GM23338 (cell line): ENCODE data around the gene MTR. TPM values are rescaled to one million over a fixed set of nuclear protein-coding genes. Genes with fewer than 3 reads are reported as not detected.

Source experiments
- ATAC-seq: fragments of 200-7000 bp; cut with Tn5 transposase; 3 replicates; pipeline ENCODE4 v1.9.1; 2020
- DNase-seq: peaks from one replicate; pipeline ENCODE4 v3.0.0-alpha.2; 2015; ENCODE audit warnings: low spot score
- H2AFZ ChIP-seq: fragments of 200-600 bp; sonication (generic); 2 replicates; pipeline ENCODE4 v1.8.0; 2016; ENCODE audit warnings: antibody characterized with exemption, mild to moderate bottlenecking, moderate library complexity
- H3F3A ChIP-seq: fragments of 200-600 bp; sonication (generic); replicated peaks from 2 replicates; pipeline ENCODE4 v1.8.0; 2017; ENCODE audit warnings: antibody characterized with exemption, mixed run types, low read depth
- H3K27ac ChIP-seq: fragments of 200-600 bp; sonication (generic); 2 replicates; pipeline ENCODE4 v1.6.1; 2016; ENCODE audit warnings: low read depth
- H3K27me3 ChIP-seq: fragments of 200-600 bp; sonication (generic); 2 replicates; pipeline ENCODE4 v1.8.0; 2016; ENCODE audit warnings: mild to moderate bottlenecking, mixed run types, moderate library complexity; ENCODE audit not compliant: insufficient read depth
- H3K36me3 ChIP-seq: fragments of 200-600 bp; sonication (generic); 2 replicates; pipeline ENCODE4 v1.8.0; 2016; ENCODE audit warnings: mild to moderate bottlenecking; ENCODE audit not compliant: insufficient read depth
- H3K4me1 ChIP-seq: fragments of 200-600 bp; sonication (generic); 2 replicates; pipeline ENCODE4 v1.8.0; 2016; ENCODE audit warnings: mild to moderate bottlenecking, moderate library complexity; ENCODE audit not compliant: insufficient read depth
- H3K4me2 ChIP-seq: fragments of 200-600 bp; sonication (generic); 2 replicates; pipeline ENCODE4 v1.7.1; 2017; ENCODE audit warnings: mixed run types
- H3K4me3 ChIP-seq: fragments of 200-600 bp; sonication (generic); 2 replicates; pipeline ENCODE4 v1.6.1; 2016; ENCODE audit warnings: mixed run types
- H3K79me2 ChIP-seq: fragments of 200-600 bp; sonication (generic); replicated peaks from 2 replicates; pipeline ENCODE4 v1.8.0; 2017; ENCODE audit warnings: mild to moderate bottlenecking; ENCODE audit not compliant: insufficient read depth
- H3K9me2 ChIP-seq: fragments of 200-600 bp; sonication (generic); 2 replicates; pipeline ENCODE4 v1.8.0; 2017; ENCODE audit not compliant: insufficient read depth
- H4K20me1 ChIP-seq: fragments of 200-600 bp; sonication (generic); replicated peaks from 2 replicates; pipeline ENCODE4 v1.8.0; 2017; ENCODE audit warnings: mild to moderate bottlenecking; ENCODE audit not compliant: insufficient read depth
- H3K27ac Mint-ChIP-seq: 2 replicates; pipeline ENCODE4 v1.8.0; 2020; ENCODE audit warnings: inconsistent platforms, mild to moderate bottlenecking, moderate library complexity, mixed read lengths
- H3K27me3 Mint-ChIP-seq: 3 replicates; pipeline ENCODE4 v1.8.0; 2022; ENCODE audit warnings: low read depth, mild to moderate bottlenecking, moderate library complexity, mixed read lengths, inconsistent platforms; ENCODE audit not compliant: insufficient read depth, poor library complexity
- H3K36me3 Mint-ChIP-seq: 3 replicates; pipeline ENCODE4 v1.8.0; 2021; ENCODE audit warnings: low read depth, mild to moderate bottlenecking, inconsistent platforms, moderate library complexity, mixed read lengths
- H3K4me1 Mint-ChIP-seq: 3 replicates; pipeline ENCODE4 v1.8.0; 2020; ENCODE audit warnings: mild to moderate bottlenecking, inconsistent platforms, mixed read lengths
- H3K4me3 Mint-ChIP-seq: 3 replicates; pipeline ENCODE4 v1.8.0; 2021; ENCODE audit warnings: moderate library complexity, mild to moderate bottlenecking, inconsistent platforms, mixed read lengths
- H3K9me3 Mint-ChIP-seq: 3 replicates; pipeline ENCODE4 v1.8.0; 2020; ENCODE audit warnings: moderate library complexity, mild to moderate bottlenecking, inconsistent platforms, mixed read lengths
- CREB1 ChIP-seq: fragments of 250-450 bp; sonication (Bioruptor Pico); IDR thresholded peaks from 2 replicates; pipeline ENCODE4 v1.5.0; 2020; ENCODE audit warnings: low read depth, mild to moderate bottlenecking, moderate library complexity
- EZH2phosphoT487 ChIP-seq: fragments of 200-600 bp; sonication (generic); IDR thresholded peaks from one replicate; pipeline ENCODE4 v1.8.1; 2018; ENCODE audit warnings: antibody characterized with exemption; ENCODE audit not compliant: unreplicated experiment
- JUNB ChIP-seq: IDR thresholded peaks from one replicate; pipeline ENCODE4 v1.6.1; 2016; ENCODE audit warnings: antibody characterized with exemption; ENCODE audit not compliant: unreplicated experiment
- NANOG ChIP-seq: IDR thresholded peaks from 2 replicates; pipeline ENCODE4 v1.6.1; 2016; ENCODE audit warnings: antibody characterized with exemption, borderline replicate concordance
- POLR2AphosphoS5 ChIP-seq: IDR thresholded peaks from 2 replicates; pipeline ENCODE4 v1.6.1; 2016; ENCODE audit warnings: antibody characterized with exemption, low read depth
- STAT1 ChIP-seq: IDR thresholded peaks from one replicate; pipeline ENCODE4 v1.6.1; 2016; ENCODE audit warnings: antibody characterized with exemption; ENCODE audit not compliant: unreplicated experiment
- ZNF114 ChIP-seq: fragments of 250-450 bp; sonication (Bioruptor Pico); IDR thresholded peaks from 2 replicates; pipeline ENCODE4 v1.5.0; 2020; ENCODE audit warnings: mild to moderate bottlenecking, moderate library complexity
- ZNF331 ChIP-seq: fragments of 250-450 bp; sonication (Bioruptor Pico); IDR thresholded peaks from 2 replicates; pipeline ENCODE4 v1.5.0; 2020; ENCODE audit warnings: low read depth, mild to moderate bottlenecking, moderate library complexity
- polyA plus RNA-seq: library from polyadenylated mRNA; unstranded; fragments of >200 nt; fragmentation: Nextera tagmentation; extraction: Ambion mirVana; gene quantifications from 2 replicates; pipeline ENCODE4 v1.2.1, GENCODE V29; 2016
- total RNA-seq: library from RNA; depleted of rRNA; stranded (reverse); fragments of >200 nt; shearing (Covaris generic); gene quantifications from 2 replicates; pipeline ENCODE4 v1.2.3, GENCODE V29; 2014
- TF ChIP-seq, protein P1 (sequence below), 2 experiments: fragments of 200-600 bp in 1 of 2; sonication (generic) in 1 of 2; conservative IDR thresholded peaks; 2 replicates each; pipeline versions ENCODE4 v1.5.1 to v1.6.1; 2016 to 2017; ENCODE audit warnings: antibody characterized with exemption in 2 of 2, low read depth in 2 of 2, mild to moderate bottlenecking in 2 of 2, moderate library complexity in 1 of 2
- TF ChIP-seq, protein P2 (sequence below): IDR thresholded peaks from one replicate; pipeline ENCODE4 v1.6.1; 2018; ENCODE audit warnings: antibody characterized with exemption; ENCODE audit not compliant: unreplicated experiment
- TF ChIP-seq, protein P3 (sequence below): IDR thresholded peaks from 2 replicates; pipeline ENCODE4 v1.6.1; 2016; ENCODE audit warnings: antibody characterized with exemption

The MTR gene
- total and polyA plus RNA-seq, 2 experiments from 2014 or later, result 6.4 to 20.0 TPM

DNA sequence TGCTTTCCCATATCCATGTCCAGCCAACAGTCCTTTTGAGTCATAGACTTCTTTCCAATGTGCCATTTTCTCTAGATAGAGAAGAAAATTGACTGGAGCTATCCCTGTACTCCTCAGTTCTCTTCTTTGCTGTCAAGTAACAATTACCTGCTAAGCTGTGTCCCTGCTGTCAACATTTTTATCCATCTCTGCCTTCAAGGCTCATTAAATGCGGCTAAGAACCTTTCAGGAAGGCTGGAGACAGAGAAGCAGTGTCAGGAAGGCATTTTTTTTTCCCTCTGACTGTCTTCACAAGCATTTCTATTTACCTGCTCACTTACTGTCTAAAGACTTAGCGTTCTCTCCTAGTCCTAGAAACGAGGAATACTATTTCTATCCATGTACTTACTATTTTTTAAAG, 69.1 kb downstream of the MTR start:
- Mint-ChIP-seq H3K4me3 (no peak overlapping the region), H3K27me3 (no peaks in the 10 kb centered on the region), H3K9me3 (no peaks in the 10 kb centered on the region), H3K4me1 (no peaks in the 10 kb centered on the region), H3K27ac (no peak overlapping the region), H3K36me3 (peaks cover 38% of the 10 kb centered on the region)
- TF ChIP-seq, protein P1, sequence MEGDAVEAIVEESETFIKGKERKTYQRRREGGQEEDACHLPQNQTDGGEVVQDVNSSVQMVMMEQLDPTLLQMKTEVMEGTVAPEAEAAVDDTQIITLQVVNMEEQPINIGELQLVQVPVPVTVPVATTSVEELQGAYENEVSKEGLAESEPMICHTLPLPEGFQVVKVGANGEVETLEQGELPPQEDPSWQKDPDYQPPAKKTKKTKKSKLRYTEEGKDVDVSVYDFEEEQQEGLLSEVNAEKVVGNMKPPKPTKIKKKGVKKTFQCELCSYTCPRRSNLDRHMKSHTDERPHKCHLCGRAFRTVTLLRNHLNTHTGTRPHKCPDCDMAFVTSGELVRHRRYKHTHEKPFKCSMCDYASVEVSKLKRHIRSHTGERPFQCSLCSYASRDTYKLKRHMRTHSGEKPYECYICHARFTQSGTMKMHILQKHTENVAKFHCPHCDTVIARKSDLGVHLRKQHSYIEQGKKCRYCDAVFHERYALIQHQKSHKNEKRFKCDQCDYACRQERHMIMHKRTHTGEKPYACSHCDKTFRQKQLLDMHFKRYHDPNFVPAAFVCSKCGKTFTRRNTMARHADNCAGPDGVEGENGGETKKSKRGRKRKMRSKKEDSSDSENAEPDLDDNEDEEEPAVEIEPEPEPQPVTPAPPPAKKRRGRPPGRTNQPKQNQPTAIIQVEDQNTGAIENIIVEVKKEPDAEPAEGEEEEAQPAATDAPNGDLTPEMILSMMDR (conservative IDR thresholded peaks at IDR 0.05; ENCODE audit: low read depth in 2 of 2), result no peak
- TF ChIP-seq CREB1, result no peak
- Histone ChIP-seq H3F3A (no peaks in the 10 kb centered on the region), H3K79me2 (no peaks in the 10 kb centered on the region), H4K20me1 (no peaks in the 10 kb centered on the region; the same call in 1 of the 2 replicates), H3K4me2 (no peak overlapping the region), H3K4me1 (no peaks in the 10 kb centered on the region), H3K4me3 (no peak overlapping the region), H3K36me3 (peaks cover 12% of the 10 kb centered on the region; the same call in 1 of the 2 replicates), H3K9me2 (no peaks in the 10 kb centered on the region), H2AFZ (no peak overlapping the region), H3K27ac (no peak overlapping the region), H3K27me3 (no peaks in the 10 kb centered on the region)
- DNase-seq (no peak), ATAC-seq (no peak)

DNA sequence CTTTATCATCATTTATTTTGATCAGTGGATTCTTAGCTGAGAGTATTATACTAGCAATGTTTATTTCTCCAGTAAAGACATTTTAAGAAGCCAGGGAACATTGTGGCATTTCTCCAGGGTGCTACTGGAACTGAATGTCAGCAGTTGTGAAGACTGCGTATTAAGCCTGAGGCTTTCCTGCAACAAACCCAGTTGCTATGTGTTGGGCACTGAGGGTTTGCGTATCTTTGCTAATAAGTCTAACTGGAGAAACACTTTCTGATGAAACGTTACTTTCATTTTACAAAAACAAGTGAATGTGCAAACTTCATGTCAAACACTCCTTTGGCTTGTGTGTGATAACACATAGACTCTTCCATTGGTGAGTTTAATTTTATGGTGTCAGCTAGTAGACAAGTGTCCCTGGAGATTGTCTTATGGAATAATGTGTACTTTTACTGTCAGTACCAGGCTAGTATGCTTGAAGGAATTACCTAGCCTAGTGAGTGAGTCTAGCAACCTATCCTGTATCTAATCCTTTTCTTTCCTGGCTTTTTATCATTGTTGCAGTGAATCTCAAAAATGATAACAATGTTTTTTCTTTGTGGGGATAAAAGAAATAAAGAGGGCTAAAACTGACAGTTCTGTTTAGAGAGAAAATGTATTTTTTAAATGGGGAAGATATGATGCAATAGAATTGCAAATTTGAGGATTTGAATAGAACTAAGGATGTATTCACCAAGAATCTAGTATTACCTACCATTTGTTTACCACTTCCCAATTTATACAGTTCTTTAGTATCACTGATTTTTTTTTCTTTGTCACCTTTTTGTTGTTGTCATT, 70.1 kb downstream of the MTR start:
- H3K27me3 Mint-ChIP-seq, result no peaks in the 10 kb centered on the region
- Histone ChIP-seq H3K27ac (no peak overlapping the region), H2AFZ (no peak overlapping the region), H3K9me2 (no peaks in the 10 kb centered on the region), H3F3A (no peaks in the 10 kb centered on the region), H3K79me2 (no peaks in the 10 kb centered on the region), H3K27me3 (no peaks in the 10 kb centered on the region), H3K36me3 (peaks cover 12% of the 10 kb centered on the region; the same call in 1 of the 2 replicates), H4K20me1 (no peaks in the 10 kb centered on the region; the same call in 1 of the 2 replicates), H3K4me2 (no peak overlapping the region), H3K4me1 (no peaks in the 10 kb centered on the region), H3K4me3 (no peak overlapping the region)
- peaks cover 38% of the 10 kb centered on the region for H3K36me3 Mint-ChIP-seq
- ATAC-seq (no peak), DNase-seq (no peak)
- H3K27ac Mint-ChIP-seq, result peak overlapping the region; percentile 24; the same call in 1 of the 2 replicates
- TF ChIP-seq STAT1, result no peak
- no peak for TF ChIP-seq ZNF114 (CRISPR knock-in tag)
- TF ChIP-seq NANOG, result no peak
- TF ChIP-seq POLR2AphosphoS5, result no peak
- TF ChIP-seq, protein P2, sequence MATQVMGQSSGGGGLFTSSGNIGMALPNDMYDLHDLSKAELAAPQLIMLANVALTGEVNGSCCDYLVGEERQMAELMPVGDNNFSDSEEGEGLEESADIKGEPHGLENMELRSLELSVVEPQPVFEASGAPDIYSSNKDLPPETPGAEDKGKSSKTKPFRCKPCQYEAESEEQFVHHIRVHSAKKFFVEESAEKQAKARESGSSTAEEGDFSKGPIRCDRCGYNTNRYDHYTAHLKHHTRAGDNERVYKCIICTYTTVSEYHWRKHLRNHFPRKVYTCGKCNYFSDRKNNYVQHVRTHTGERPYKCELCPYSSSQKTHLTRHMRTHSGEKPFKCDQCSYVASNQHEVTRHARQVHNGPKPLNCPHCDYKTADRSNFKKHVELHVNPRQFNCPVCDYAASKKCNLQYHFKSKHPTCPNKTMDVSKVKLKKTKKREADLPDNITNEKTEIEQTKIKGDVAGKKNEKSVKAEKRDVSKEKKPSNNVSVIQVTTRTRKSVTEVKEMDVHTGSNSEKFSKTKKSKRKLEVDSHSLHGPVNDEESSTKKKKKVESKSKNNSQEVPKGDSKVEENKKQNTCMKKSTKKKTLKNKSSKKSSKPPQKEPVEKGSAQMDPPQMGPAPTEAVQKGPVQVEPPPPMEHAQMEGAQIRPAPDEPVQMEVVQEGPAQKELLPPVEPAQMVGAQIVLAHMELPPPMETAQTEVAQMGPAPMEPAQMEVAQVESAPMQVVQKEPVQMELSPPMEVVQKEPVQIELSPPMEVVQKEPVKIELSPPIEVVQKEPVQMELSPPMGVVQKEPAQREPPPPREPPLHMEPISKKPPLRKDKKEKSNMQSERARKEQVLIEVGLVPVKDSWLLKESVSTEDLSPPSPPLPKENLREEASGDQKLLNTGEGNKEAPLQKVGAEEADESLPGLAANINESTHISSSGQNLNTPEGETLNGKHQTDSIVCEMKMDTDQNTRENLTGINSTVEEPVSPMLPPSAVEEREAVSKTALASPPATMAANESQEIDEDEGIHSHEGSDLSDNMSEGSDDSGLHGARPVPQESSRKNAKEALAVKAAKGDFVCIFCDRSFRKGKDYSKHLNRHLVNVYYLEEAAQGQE, result no peak
- no peak for TF ChIP-seq CREB1
- TF ChIP-seq, protein P3, sequence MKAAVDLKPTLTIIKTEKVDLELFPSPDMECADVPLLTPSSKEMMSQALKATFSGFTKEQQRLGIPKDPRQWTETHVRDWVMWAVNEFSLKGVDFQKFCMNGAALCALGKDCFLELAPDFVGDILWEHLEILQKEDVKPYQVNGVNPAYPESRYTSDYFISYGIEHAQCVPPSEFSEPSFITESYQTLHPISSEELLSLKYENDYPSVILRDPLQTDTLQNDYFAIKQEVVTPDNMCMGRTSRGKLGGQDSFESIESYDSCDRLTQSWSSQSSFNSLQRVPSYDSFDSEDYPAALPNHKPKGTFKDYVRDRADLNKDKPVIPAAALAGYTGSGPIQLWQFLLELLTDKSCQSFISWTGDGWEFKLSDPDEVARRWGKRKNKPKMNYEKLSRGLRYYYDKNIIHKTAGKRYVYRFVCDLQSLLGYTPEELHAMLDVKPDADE, result no peak
- TF ChIP-seq, protein P1 (conservative IDR thresholded peaks at IDR 0.05; ENCODE audit: low read depth in 2 of 2), result no peak
- TF ChIP-seq JUNB, result no peak
- TF ChIP-seq EZH2phosphoT487, result no peak
- no peak for TF ChIP-seq ZNF331 (CRISPR knock-in tag)
- no peaks in the 10 kb centered on the region for H3K4me1 Mint-ChIP-seq
- no peaks in the 10 kb centered on the region for H3K9me3 Mint-ChIP-seq
- H3K4me3 Mint-ChIP-seq, result no peak overlapping the region
